Tongue (tissue), 2 donors: ENCODE data around the gene DCUN1D4. TPM values are rescaled to one million over a fixed set of nuclear protein-coding genes. Genes with fewer than 3 reads are reported as not detected.
"Not testable (repeated sequence)": the region's sequence is repeated elsewhere in the genome, so short reads cannot be mapped to it uniquely, and the experiment has no call there.

Source experiments
- DNase-seq: peaks from one replicate; pipeline ENCODE4 v3.0.0-alpha.2; 2015
- total RNA-seq: library from RNA; depleted of rRNA; stranded (reverse); fragments of >200 nt; gene quantifications from one replicate; pipeline ENCODE4 v1.2.3, GENCODE V29; 2014

DCUN1D4 gene
- total RNA-seq, 1 donor from 2014 or later = 32.8 TPM

DNA sequence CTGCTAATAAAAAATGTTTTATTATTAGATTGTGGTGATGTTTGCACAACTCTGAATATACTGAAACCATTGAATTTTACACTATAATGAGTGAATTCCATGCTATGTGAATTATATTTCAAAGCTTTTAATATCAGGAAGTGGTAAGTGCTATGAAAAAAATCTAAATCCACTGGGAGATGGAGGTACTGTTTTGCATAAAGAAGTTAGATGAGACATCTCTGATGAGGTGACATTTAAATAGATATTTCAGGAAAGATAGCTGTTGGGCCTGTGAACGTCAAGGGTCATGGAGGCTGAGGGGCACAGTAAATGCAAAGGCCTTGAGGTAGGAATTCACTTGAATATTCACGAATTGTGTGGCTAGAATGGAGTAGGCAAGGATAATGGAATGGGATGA is 12.3 kb downstream of the DCUN1D4 start:
- DNase-seq = no peak

GRCh38 chr4:51855751-51856150 is 12.8 kb downstream of the DCUN1D4 start:
- DNase-seq = no peak

- no peak for DNase-seq
Observed at GRCh38 chr4:51858605-51859202, 15.8 kb downstream of the DCUN1D4 start.

- DNase-seq = no peak
Observed at GRCh38 chr4:51859476-51860031, 16.6 kb downstream of the DCUN1D4 start.

DNA sequence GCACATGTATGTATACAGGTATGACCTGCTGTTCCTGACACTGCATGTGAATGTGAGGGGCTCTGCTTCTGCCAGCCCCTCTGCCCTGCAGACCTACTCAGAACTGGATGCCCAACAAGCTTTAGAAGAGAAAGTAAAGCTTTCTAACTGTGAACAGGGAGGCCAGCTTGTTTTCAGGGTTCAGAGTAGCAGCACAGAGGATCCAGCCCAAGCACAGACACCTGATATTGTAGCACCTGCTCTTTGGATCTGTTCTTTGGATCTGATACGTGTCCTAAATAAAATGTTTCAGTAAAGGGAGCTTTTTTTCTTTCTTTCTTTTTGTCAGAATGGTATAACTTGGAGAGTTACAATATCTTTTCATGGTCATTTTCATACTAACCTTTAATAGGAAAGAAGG is 19.2 kb downstream of the DCUN1D4 start:
- DNase-seq = no peak

GRCh38 chr4:51862781-51863180 is 19.8 kb downstream of the DCUN1D4 start:
- DNase-seq = no peak

GRCh38 chr4:51865717-51866116 is 22.8 kb downstream of the DCUN1D4 start:
- DNase-seq = no peak

DNA sequence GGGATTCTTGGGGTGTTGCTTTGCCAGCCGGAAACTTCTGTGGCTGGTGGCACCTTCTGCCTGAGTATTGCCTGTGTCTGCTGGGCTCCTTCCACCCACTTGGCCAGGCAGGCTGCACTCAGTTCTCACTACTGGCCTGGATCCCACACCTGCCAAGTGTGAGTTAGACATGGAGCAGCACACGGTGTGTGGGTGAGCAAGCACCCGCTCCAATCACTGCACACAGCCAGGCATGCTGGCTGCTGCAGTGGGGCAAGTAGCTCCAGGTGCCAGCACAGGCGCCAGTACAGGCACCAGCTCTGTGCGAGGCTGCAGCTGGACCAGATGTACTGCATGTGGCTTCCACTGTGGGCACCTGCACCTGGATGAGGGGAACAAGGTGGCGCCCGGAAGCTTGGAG is 23.9 kb downstream of the DCUN1D4 start:
- DNase-seq = no peak

DNA sequence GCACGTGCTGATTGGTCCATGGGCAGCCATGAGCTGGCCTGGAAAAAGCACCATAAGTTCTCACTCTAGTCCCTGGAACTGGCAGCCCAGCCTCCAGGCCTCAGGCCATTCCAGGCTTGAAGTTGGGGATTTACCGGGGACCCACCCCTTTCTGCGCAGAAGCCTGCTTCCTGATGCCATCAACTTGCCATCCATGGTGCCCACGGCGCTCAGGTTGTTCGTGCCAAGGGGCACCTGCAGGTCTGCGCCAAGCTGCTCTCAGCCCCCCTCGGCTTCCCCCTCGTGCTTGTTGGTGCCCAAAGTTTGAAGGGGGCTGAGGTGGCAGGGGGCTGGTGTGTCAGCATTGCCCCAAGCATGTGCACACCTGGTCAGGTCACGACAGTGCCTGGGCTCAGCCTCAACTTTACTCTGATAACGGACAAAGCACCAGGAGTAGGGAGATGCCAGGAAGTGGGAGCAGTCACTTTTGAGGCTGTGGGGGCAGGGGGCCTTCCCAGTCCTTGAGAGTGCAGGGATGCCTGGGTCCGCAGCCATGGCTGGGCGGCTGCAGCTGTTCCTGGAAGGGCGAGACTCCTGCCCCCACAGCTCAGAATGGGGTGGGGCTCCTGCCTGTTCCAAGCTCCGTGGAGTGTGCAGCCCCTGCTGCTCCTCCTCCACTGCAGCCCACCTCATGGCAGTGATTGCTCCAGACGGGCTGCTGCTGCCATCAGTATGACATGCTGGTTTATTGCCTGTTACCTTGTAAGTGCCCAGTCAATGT is 24.9 kb downstream of the DCUN1D4 start:
- DNase-seq = no peak

- no peak for DNase-seq
Observed at GRCh38 chr4:51868449-51868847, 25.5 kb downstream of the DCUN1D4 start.

DNA sequence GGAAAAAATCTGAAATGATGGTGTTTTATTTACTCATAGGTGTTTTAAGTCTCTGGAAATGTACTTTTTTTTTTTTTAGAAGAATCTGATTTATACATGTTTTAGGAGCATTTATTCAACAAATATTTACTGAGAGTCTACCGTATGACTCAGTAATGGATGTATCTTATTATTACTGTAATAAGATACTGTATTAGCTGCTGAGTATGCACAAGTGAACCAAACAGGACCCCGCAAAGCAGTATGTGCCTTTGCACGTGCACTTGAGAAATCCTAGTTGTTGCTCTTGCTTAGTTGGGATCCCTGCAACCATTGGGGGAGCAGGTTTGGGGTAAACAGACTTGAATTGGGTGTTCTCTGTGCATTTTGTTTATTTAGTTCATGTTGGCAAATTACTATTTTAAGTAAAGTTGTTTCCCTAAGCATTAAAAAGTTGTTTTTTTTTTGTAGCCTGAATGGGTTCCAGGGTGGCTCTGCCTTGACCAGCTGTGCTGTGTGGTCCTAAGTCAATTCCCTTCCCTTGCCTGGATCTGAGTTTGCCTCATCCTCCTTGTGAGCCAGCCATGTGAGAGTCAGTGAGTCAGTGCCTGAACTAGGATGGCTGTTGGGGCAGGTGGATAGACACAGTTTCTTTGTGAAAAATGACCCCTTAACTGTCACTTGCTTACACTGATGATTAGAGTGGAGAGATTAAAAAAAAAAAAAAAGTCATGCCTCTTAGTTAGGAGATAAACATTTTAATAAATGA is 27.7 kb downstream of the DCUN1D4 start:
- no peak for DNase-seq

DNA sequence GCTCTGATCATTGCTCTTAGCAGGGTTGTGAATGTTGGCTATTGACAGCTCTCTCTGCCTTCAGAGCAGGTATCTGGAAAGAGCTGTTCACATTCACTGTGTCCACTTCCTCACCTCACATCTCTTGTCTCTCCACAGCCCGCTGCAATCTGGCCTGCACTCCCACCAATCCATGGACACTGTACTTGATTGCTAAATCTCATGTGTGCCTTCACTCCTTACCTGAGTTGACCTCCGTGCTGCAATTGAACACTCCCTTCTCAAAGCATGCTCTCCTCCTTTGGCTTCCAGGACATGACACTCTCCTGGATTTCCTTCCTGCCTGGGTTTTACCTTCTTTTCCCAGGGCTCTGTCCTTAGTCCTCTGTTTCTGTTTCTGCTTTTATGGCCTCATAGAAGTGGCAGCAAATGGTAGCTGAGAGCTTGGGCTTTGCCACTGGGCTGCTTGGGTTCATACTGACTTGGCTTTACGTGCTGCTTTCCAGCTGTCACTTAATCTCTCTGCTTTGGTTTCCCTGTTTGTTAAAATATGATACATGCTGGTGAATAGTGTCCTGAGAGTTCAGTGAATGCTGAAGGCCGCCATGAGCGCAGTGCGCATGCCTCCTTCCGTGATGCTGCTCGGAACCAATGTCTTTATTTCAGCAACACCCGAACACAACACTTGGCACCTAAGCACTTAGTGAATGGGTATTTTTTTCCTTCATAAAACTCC is 29.5 kb downstream of the DCUN1D4 start:
- DNase-seq = no peak

DNA sequence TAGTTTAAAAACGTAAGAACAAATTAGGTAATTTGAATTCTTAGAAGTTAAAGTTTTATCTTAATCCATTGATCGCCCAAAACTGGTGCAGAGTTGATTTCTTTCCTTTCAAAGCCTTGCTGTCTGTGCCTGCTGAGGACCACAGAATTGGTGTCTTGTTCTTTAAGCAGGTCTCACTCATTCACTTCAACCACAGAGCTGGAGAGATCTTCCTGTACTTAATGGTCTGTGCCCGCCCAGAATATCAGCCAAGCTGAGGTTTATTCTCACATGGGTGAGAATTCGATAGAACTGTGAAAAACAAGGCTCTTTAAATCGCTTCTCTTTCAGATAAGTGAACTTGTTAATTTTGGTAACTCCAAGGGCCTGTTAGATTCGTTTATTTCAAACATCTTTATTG is 31.6 kb downstream of the DCUN1D4 start:
- no peak for DNase-seq

DNA sequence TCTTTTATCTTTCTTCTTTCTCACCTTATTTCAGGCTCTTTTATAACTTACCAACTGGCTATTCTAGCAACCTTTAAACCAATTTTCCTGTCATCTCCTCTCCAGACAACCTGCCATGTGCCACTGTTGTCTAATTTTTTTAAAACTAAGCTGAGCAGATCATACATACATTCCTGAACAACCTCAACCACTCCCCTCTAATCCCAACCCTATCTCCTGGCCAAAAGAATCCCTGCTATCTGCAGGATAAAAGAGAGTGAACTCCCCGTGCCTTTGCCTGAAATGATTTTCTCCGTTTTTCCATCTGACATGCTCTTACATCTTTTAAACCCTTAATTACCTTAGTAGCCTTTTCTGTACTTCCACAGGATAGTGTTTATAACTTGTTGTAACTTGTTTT is 35.5 kb downstream of the DCUN1D4 start:
- DNase-seq = no peak

- DNase-seq = no peak
Observed at GRCh38 chr4:51880016-51880915, 37.3 kb downstream of the DCUN1D4 start.

DNA sequence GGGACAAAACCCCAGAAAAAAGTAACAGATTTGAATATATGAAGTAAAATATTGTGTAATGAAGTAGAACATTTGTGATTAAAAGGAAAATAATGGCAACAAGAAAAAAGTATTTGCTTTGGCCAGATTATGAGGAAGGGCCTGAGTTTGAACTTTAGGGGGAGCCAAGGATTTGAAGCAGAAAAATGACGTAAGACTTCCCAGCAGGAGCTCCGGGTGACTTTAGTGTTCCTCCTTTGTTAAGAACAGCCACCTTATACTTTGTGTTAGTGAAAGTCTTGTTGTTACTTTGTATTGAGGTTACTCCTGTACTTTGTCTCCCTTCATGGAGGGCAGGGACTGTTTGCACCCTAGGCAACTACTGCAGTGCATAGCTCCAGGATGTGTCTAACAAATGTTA is 41.1 kb downstream of the DCUN1D4 start:
- DNase-seq = no peak

DNA sequence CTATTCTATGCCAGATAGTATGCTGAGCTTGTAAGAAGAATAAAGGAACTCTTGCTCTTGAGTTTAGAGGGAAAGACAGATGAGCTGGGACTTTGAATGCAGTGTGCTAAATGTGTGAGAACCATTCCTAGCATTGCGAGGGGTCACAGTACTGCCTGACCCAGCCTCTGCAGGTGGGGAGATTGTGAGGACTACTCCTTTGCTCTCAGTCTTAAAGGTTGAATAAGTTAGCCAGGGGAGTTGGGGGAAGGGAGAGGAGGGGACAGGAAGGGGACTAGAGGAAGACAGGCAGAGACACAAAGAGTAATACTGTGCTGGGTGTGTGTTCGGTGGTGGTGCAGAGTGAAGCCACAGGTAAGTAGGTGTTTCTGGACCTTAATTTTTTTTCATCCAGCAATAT is 41.7 kb downstream of the DCUN1D4 start:
- no peak for DNase-seq

- DNase-seq = no peak
Observed at GRCh38 chr4:51885363-51885762, 42.4 kb downstream of the DCUN1D4 start.

DNA sequence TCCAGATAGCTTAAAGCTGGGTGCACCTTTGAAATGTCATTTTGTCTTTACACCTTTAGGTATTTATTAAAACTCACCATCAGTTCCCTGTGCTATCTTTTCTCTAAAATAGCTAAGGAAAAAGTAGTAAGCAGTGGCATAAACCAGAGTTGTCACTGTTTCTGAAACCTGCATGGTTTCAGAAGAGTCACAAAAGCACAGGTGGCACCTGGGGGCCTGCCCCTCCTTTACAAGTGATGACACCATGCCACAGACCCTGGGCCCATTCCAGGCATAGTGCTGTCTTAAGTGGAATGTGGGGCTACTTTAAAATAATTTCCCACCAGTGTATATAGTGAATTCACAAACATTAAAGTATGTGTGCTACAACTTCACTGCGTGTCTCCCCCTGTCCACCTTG is 47.8 kb downstream of the DCUN1D4 start:
- DNase-seq = no peak

GRCh38 chr4:51893402-51893801 is 50.4 kb downstream of the DCUN1D4 start:
- DNase-seq = not testable (repeated sequence)

- no peak for DNase-seq
Observed at GRCh38 chr4:51894059-51894645, 51.2 kb downstream of the DCUN1D4 start.
